Fibroblast of lung (primary cell): ENCODE results near the gene RNF112. TPM values are rescaled to one million over a fixed set of nuclear protein-coding genes. Genes with fewer than 3 reads are reported as not detected.

Experiments used
- DNase-seq, 2 donors: peaks; one replicate each; pipeline versions ENCODE4 v3.0.0 to v3.0.0-alpha.2; 2010; ENCODE audit warnings: low read depth in 2 of 2
- H2AFZ ChIP-seq: 2 replicates; pipeline ENCODE4 v1.5.1; 2012; ENCODE audit warnings: low read length, control low read depth, inconsistent platforms
- H3K27ac ChIP-seq: 2 replicates; pipeline ENCODE4 v1.5.1; 2011; ENCODE audit warnings: low read length, control low read depth; ENCODE audit not compliant: insufficient read depth
- H3K27me3 ChIP-seq: 2 replicates; pipeline ENCODE4 v1.5.1; 2011; ENCODE audit warnings: mild to moderate bottlenecking, low read length; ENCODE audit not compliant: control insufficient read depth, insufficient read depth
- H3K36me3 ChIP-seq: 2 replicates; pipeline ENCODE4 v1.5.1; 2011; ENCODE audit warnings: low read length; ENCODE audit not compliant: control insufficient read depth, insufficient read depth
- H3K4me1 ChIP-seq: 2 replicates; pipeline ENCODE4 v1.5.1; 2011; ENCODE audit warnings: low read length; ENCODE audit not compliant: control insufficient read depth, insufficient read depth; ENCODE audit errors: extremely low read depth
- H3K4me2 ChIP-seq: 2 replicates; pipeline ENCODE4 v1.5.1; 2011; ENCODE audit warnings: low read length, control low read depth; ENCODE audit not compliant: insufficient read depth; ENCODE audit errors: extremely low read depth
- H3K4me3 ChIP-seq, 4 experiments: fragments of 200-600 bp in 1 of 4; sonication (generic) in 1 of 4; replicated peaks in 1 of 4; 2 replicates each; pipeline ENCODE4 v1.5.1; 2011 to 2016; ENCODE audit warnings: low read length in 4 of 4, low read depth in 3 of 4, mild to moderate bottlenecking in 3 of 4, control low read depth in 2 of 4, inconsistent platforms in 1 of 4, mixed read lengths in 1 of 4; ENCODE audit not compliant: insufficient read depth in 1 of 4; ENCODE audit errors: control extremely low read depth in 1 of 4
- H3K79me2 ChIP-seq: 2 replicates; pipeline ENCODE4 v1.5.1; 2012; ENCODE audit warnings: mild to moderate bottlenecking, low read length, inconsistent platforms; ENCODE audit not compliant: control insufficient read depth, insufficient read depth
- H3K9ac ChIP-seq: 2 replicates; pipeline ENCODE4 v1.5.1; 2011; ENCODE audit warnings: mild to moderate bottlenecking, low read length, control low read depth; ENCODE audit not compliant: insufficient read depth
- H3K9me3 ChIP-seq: 2 replicates; pipeline ENCODE4 v1.5.1; 2012; ENCODE audit warnings: low read depth, low read length; ENCODE audit not compliant: control insufficient read depth, insufficient read depth
- H4K20me1 ChIP-seq: 2 replicates; pipeline ENCODE4 v1.5.1; 2011; ENCODE audit warnings: low read length; ENCODE audit not compliant: control insufficient read depth, insufficient read depth; ENCODE audit errors: extremely low read depth
- EZH2 ChIP-seq: IDR thresholded peaks from 2 replicates; pipeline ENCODE4 v1.5.1; 2012; ENCODE audit warnings: low read length, control low read depth, mild to moderate bottlenecking; ENCODE audit errors: missing control alignments
- polyA plus RNA-seq, 2 donors: library from polyadenylated mRNA; depleted of rRNA in 1 of 2; stranded (reverse) in 1 of 2; unstranded in 1 of 2; fragments of >200 nt; gene quantifications; 2 replicates each; pipeline ENCODE4 v1.2.1, GENCODE V29; 2011 to 2012; ENCODE audit warnings: missing spikeins in 1 of 2
- total RNA-seq: library from RNA; depleted of rRNA; stranded (reverse); fragments of >200 nt; gene quantifications from 2 replicates; pipeline ENCODE4 v1.2.1, GENCODE V29; 2014
- TF ChIP-seq, protein P1 (sequence below), 2 donors: IDR thresholded peaks in 1 of 2; conservative IDR thresholded peaks in 1 of 2; 1 replicate in 1 of 2; 2 replicates in 1 of 2; pipeline ENCODE4 v1.5.1; 2011 to 2012; ENCODE audit warnings: low read length in 2 of 2, control low read depth in 1 of 2, inconsistent platforms in 1 of 2, low read depth in 1 of 2, mild to moderate bottlenecking in 1 of 2

RNF112 gene
- total and polyA plus RNA-seq, 2 donors (not counting 1 experiment from before 2014, with no cell fraction given), result 1.5 to 21.5 TPM

- H3K79me2 ChIP-seq, result no peaks in the 10 kb centered on the region
- H3K9ac ChIP-seq, result no peak overlapping the region
- H3K4me3 ChIP-seq, result no peak overlapping the region
- H4K20me1 ChIP-seq, result no peaks in the 10 kb centered on the region
- TF ChIP-seq, protein P1, sequence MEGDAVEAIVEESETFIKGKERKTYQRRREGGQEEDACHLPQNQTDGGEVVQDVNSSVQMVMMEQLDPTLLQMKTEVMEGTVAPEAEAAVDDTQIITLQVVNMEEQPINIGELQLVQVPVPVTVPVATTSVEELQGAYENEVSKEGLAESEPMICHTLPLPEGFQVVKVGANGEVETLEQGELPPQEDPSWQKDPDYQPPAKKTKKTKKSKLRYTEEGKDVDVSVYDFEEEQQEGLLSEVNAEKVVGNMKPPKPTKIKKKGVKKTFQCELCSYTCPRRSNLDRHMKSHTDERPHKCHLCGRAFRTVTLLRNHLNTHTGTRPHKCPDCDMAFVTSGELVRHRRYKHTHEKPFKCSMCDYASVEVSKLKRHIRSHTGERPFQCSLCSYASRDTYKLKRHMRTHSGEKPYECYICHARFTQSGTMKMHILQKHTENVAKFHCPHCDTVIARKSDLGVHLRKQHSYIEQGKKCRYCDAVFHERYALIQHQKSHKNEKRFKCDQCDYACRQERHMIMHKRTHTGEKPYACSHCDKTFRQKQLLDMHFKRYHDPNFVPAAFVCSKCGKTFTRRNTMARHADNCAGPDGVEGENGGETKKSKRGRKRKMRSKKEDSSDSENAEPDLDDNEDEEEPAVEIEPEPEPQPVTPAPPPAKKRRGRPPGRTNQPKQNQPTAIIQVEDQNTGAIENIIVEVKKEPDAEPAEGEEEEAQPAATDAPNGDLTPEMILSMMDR (conservative IDR thresholded peaks at IDR 0.05 in 1 of 2, IDR thresholded peaks at IDR 0.05 in 1 of 2; ENCODE audit: low read depth in 1 of 2, low read length in 2 of 2), result no peak
- no peak for TF ChIP-seq EZH2
- H2AFZ ChIP-seq, result no peak overlapping the region
- H3K4me1 ChIP-seq, result peaks cover 6% of the 10 kb centered on the region
- H3K9me3 ChIP-seq, result no peaks in the 10 kb centered on the region
- no peaks in the 10 kb centered on the region for H3K36me3 ChIP-seq
- H3K4me2 ChIP-seq, result no peak overlapping the region
- no peaks in the 10 kb centered on the region for H3K27me3 ChIP-seq
- DNase-seq, result no peak
- H3K27ac ChIP-seq, result no peak overlapping the region
Observed at GRCh38 chr17:19412510-19412909, 1.5 kb downstream of the RNF112 start.

DNA sequence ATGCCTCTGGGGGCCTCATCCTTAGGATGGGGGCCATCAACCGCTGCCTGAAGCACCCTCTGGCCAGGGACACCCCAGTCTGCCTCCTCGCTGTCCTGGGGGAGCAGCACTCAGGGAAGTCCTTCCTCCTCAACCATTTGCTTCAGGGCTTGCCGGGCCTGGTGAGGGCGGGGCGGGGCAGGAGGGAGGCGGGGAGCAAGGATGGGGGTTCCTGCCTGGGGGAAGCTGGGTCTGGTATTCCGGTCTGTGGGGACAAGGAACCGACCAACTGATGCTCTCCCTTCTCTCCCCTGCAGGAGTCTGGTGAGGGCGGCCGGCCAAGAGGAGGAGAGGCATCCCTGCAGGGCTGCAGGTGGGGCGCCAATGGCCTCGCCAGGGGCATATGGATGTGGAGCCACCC lies 2.0 kb downstream of the RNF112 start:
- Histone ChIP-seq H4K20me1 (no peaks in the 10 kb centered on the region), H3K4me3 (no peak overlapping the region), H3K4me2 (no peak overlapping the region), H3K4me1 (peaks cover 6% of the 10 kb centered on the region), H3K9me3 (no peaks in the 10 kb centered on the region), H3K9ac (no peak overlapping the region), H3K36me3 (no peaks in the 10 kb centered on the region), H3K79me2 (no peaks in the 10 kb centered on the region), H3K27me3 (no peaks in the 10 kb centered on the region), H3K27ac (no peak overlapping the region), H2AFZ (no peak overlapping the region)
- DNase-seq, result no peak
- TF ChIP-seq, protein P1 (conservative IDR thresholded peaks at IDR 0.05 in 1 of 2, IDR thresholded peaks at IDR 0.05 in 1 of 2; ENCODE audit: low read depth in 1 of 2, low read length in 2 of 2), result no peak
- TF ChIP-seq EZH2, result no peak

GRCh38 chr17:19413761-19414160 lies 2.7 kb downstream of the RNF112 start:
- Histone ChIP-seq H3K36me3 (no peaks in the 10 kb centered on the region), H3K9me3 (no peaks in the 10 kb centered on the region), H3K4me1 (peaks cover 6% of the 10 kb centered on the region), H3K4me2 (no peak overlapping the region), H3K27me3 (no peaks in the 10 kb centered on the region), H2AFZ (no peak overlapping the region), H4K20me1 (no peaks in the 10 kb centered on the region), H3K27ac (no peak overlapping the region), H3K79me2 (no peaks in the 10 kb centered on the region), H3K9ac (no peak overlapping the region), H3K4me3 (no peak overlapping the region)
- TF ChIP-seq EZH2, result no peak
- TF ChIP-seq, protein P1 (conservative IDR thresholded peaks at IDR 0.05 in 1 of 2, IDR thresholded peaks at IDR 0.05 in 1 of 2; ENCODE audit: low read depth in 1 of 2, low read length in 2 of 2), result no peak
- no peak for DNase-seq
